HG02943 (cell line): ENCODE measurements around the gene EXOC4.
"Not testable (repeated sequence)": the region's sequence is repeated elsewhere in the genome, so short reads cannot be mapped to it uniquely, and the experiment has no call there.

ENCODE experiments used
- ATAC-seq: cut with Tn5 transposase; IDR thresholded peaks from one replicate; pipeline ENCODE4 v1.9.1; 2021; ENCODE audit warnings: mild to moderate bottlenecking, low read depth, moderate library complexity; ENCODE audit not compliant: unreplicated experiment

EXOC4 gene

DNA sequence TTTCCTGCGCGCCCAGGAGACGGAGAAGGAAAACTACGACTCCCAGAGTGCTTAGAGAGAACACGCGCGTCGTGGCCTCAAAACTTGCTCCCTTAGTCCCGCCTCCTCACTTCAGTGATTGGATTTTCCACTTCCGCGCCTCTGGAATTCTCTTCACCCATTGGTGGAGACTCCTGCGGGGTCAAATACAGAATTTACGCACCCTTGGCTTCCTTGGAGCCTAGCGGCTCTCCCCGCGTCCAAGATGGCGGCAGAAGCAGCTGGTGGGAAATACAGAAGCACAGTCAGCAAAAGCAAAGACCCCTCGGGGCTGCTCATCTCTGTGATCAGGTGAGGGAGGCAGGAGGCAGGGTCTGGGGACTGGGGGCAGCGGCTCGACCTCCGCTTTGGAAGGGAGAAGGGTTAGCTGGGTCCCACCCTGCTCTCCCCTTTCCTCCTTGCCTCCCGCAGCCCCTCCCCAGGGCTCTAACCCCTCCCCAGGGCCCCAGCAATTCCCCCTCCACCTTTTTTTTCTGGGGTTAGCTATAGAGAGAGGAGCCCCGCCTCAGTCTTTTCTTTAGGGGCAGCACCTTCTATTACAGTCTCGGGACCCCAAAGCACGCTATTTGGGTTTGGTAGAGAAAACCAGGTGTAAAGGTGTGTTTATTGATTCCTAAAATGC, at the start of gene EXOC4:
Gene EXOC4 (plus strand): TSS at position 221 of the 661 bp plus-strand sequence.
- peak; percentile 99 for ATAC-seq

DNA sequence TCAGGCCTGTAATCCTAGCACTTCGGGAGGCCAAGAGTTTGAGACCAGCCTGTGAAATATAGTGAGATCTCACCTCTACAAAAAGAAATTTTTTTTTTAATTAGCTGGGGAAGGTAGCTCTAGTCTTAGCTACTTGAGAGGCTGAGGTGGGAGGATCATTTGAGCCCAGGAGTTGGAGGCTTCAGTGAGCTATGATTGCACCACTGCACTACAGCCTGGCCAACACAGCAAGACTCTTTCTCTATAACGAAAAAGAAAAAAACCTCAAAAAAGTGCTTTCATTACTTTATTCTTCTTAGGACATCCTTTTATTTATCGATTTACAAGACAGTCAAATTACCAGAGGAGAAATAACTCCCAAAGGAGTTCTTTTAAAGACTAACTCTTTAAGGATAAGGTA, 49.4 kb upstream of the EXOC4 start:
- ATAC-seq: no peak

DNA sequence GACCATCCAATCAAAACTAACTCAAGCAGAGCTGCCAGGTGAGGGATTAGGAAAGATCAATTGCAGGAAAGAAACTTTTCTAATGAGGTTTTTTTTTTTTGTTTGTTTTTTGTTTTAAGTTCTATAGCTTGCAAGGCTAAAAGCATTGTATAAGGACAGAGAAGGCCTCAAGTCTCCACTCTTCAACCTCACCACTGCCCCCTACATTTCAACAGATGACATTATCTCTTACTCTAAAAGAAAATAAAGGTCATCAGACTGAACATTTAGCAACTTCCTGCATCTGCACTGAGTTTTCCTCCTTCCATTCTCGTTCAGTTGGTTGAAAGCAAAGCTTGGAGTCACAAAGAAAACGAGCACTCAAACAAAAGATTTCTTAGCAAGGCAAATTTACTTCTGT, 45.2 kb upstream of the EXOC4 start:
- no peak for ATAC-seq

DNA sequence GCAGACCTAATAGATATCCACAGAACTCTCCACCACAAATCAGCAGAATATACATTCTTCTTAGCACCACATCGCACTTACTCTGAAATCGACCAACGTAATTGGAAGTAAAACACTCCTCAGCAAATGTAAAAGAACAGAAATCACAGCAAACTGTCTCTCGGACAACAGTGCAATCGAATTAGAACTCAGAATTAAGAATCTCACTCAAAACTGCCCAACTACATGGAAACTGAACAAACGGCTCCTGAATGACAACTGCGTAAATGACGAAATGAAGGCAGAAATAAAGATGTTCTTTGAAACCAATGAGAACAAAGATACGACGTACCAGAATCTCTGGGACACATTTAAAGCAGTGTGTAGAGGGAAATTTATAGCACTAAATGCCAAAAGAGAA, 42.1 kb upstream of the EXOC4 start:
- not testable (repeated sequence) for ATAC-seq

DNA sequence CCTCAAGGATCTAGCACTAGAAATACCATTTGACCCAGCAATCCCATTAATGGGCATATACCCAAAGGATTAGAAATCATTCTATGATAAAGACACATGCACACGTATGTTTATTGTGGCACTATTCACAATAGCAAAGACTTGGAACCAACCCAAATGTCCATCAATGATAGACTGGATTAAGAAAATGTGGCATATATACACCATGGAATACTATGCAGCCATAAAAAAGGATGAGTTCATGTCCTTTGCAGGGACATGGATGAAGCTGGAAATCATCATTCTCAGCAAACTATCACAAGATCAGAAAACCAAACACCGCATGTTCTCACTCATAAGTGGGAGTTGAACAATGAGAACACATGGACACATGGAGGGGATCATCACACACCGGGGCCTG, 39.1 kb upstream of the EXOC4 start:
- not testable (repeated sequence) for ATAC-seq

DNA sequence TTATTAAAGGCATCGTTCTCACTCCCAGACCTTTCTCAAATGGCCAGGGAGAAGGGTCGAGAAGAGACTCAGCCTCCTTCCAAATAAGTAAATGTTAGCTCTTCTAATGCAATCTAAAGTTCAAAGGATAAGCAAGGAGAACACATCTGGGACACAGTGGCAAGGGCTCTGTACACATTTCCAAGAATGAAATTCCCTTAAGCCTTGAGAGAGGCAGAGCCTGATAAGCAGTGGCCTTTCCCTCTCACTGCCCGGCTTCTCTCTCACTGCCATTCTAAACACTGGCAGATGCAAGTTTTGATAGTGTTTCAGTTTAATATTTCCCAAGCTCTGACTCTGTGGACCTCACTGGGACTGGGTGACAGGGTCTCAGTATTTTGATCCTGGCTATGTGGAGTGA, 35.1 kb upstream of the EXOC4 start:
- no peak for ATAC-seq

DNA sequence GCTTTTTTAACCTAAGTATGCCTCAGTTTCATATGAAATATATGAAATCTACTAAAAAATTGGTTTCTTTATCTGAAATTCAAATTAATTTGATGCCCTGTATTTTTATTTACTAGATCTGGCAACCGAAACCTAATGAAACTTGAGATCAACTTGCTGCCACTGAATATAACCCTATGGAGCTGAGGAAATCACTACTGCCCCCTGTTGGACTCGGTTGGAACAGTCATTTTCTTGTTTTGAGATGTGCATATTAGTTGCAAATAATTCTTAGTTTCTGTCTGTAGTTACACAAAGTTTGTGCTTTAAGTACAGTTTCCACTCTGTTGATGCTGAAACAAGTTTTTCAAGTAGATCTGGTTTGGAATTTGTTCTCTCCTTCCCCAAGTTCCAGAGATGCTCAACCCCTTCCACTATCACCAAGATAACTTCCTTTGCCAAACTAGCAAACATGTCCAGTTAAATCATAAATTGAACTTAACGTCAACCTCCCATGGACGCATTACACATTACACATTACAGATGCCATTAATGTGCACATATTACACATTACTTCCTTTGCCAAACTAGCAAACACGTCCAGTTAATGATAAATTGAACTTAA, 22.2 kb upstream of the EXOC4 start:
- no peak for ATAC-seq

DNA sequence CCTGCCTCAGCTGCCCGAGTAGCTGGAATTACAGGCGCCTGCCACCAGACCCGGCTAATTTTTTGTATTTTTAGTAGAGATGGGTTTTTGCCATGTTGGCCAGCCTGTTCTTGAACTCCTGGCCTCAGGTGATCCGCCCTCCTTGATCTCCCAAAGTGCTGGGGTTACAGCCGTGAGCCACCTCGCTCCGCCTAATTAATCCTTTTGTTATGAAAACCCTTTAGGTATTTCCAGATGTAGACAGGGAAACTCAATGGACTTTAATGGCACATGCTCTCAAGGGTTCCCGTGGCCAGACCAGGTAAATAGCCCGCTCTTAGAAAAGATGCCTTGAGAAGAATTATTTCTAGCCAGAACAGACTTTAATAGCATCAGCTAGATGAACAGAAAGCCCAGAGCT, 19.7 kb upstream of the EXOC4 start:
- no peak for ATAC-seq

DNA sequence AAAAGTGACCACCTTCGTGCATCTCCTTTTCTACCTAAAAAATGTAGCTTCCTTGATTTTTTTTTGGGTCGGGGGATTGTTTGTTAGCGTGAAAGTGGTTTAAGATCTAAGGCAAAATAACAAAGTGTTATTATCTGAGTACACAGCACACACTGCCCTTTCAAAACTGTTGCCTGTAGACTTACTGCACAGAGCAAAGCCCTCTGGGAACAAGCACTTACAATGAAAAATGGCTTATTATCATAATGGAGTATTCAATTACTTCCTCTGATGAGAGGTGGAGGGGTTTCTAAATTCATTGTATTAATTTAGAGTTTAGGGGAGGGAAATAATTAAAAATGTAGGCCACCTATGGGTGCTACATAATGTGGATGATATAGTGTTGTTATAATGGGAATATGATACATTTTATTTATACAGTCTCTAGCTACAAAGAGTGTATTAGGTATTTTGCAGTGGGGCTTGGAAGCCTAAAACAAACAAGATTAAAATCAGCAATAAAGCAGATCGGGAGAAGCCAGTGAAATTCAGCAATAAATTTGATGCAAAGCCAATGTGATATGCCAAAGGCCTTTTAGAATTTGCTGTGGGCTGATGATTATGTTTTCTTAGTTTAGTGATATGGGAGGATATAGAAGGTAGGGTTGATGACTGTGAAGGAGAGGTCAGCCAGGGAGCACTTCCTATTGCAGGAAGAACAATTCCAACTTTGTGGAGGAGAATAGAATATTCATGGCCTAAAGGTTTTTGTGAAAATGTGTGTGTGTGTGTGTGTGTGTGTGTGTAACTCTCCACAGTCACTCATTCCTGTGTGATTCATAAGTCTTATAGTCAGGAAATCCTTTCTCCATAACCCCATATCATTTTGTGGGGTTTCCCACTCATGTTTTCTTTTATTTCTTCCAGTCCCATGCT, 17.7 kb upstream of the EXOC4 start:
- no peak for ATAC-seq

DNA sequence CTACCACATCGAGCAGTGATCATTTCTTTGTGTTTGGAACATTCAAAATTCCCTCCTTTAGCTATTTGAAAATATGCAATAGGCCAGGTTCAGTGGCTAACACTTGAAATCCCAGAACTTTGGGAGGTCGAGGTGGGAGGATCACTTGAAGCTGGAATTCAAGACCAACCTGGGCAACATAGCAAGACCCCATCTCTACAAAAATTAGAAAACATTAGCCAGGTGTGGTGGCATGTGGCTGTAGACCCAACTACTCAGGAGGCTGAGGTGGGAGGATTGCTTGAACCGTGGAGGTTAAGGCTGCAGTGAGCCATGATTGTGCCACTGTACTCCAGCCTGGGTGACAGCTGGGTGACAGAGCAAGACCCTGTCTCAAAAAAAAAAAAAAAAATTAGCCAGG, 15.3 kb upstream of the EXOC4 start:
- ATAC-seq: no peak

DNA sequence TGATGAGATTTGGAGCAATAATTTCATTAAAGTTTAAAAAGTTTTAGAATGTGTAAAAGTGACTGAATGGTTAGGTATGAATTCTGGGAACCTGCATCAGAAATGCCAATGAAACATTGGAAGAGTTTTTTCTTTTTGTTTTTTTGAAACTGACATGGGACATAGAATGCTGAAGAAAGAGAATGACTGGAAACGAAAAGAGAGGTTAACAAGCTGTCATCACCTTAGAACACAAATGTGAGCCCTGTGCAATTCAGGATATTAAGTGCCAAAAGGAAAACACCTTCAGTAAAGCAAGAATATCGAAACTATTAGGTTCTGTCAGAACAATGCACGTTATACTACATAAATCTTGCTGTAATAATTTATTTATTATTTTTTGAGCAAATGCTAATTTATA, 12.6 kb upstream of the EXOC4 start:
- ATAC-seq: no peak

DNA sequence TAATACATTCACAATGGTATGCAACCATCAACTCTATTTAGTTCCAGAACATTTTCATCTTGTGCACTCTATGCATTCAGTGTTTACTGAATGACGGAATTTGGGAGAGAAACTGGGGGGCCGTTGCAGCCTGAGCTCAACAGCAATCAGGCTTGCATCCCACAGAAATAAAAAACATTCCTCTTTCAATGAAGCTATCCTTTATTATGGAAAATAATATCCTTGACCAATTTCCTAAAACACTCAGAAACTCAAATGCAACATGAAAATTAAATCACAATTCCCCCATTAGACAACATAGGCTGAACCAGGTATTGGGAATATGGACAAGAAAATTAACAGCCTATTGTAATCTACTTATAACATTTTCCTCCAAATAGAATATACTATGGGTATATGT, 6.3 kb upstream of the EXOC4 start:
- no peak for ATAC-seq

DNA sequence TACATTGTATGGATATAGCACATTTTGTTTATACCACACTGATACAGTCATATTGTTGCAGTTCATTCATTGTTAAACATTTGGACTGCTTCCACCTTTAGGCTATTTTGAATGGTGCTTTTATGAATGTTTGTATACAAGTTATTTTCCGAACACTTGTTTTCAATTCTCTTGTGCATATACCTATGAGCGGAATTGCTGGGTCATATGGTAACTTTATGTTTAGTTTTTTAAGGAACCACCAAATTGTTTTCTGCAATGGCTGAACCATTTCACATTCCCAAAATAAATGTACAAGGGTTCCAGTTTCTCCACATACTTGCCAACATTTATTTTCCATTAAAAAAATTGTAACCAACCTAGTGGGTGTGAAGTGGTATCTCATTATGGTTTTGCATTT, 4.0 kb upstream of the EXOC4 start:
- ATAC-seq: no peak

DNA sequence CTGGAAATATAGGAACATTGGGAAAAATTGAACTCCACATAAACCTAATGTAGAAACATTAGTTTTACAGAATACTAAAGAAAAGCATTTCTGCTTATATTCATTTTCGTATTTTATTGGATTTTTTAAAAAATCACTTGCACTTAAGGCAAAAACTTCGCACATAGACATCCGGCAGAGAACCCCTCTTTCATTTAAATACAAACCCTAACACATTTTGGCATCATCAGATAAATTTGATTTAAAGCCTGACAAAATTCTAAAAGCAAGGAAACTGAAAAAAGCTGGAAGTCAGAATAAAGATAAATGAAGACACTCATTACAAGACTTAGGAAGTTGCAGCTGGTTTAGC, 396 bp upstream of the EXOC4 start:
- no peak for ATAC-seq

DNA sequence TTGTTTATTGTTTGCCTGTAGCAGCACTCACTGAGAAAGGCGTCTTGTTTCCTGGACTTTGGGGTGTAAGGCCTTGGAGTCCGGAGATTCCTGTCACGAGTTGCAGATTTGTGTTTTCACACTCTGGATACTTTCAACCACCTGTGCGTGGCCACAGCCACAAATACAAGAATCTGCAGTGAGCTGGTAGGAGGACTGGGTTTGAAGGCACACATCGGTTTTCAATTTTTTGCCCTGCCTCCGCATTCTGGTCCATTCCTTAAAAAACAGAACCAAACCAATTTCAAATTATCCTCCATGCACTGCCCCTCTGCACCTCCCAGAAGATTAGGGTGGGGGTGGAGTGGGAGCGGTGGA, 619 bp downstream of the EXOC4 start:
- no peak for ATAC-seq

DNA sequence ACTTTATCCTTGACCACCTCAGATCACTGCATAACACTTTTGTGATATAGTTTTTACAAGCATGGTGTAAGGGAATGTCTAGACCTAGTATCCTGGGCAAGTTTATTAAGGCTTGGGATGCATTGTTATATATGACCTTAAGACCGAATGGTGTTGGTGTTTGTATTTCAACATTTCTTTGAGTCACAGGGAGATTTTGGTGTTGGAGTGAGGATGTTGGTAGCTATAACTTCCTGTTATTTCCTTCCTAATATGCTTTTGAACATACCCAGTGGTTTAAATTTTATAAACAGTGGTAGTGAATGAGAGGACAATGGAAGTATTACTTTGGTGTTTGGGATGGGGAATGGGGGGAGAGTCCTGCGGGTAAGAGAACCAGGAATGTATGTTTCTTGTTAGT, 2.6 kb downstream of the EXOC4 start:
- ATAC-seq: no peak

DNA sequence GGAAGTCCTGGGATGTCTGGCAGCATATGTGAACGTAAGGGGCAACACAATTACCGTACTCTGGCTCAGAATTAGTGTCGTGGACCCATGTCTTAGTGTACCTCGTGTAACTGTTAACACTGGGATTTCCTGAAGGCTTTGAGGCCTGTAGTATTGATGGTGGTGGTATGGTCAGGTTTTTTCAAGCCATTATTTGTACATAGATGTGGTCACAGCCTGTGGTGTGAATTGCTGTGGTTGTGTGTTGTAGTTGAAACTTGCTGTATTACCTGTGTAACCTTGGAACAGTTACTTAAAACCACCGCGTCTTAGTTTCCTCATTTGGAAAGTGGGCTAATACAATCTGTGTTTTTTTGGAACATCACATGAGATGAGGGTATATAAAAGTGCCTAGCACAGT, 5.3 kb downstream of the EXOC4 start:
- ATAC-seq: no peak

DNA sequence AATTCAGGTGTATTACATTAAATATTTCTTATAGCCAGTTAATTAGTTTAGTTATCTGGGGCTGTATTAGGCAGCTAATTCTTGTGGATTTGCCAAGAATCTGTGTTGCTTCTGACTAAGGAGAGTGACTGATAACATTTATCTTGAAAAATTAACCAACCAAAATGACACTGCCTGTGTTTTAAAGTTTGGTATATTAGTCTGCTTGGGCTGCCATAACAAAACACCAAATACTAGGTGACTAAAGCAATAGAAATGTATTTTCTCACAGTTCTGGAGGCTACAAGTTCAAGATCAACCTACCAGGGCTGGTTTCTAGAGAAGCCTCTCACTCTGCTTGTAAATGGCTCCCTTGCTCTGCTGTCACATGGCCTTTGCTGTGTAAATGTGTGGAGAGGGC, 12.9 kb downstream of the EXOC4 start:
- ATAC-seq: no peak

DNA sequence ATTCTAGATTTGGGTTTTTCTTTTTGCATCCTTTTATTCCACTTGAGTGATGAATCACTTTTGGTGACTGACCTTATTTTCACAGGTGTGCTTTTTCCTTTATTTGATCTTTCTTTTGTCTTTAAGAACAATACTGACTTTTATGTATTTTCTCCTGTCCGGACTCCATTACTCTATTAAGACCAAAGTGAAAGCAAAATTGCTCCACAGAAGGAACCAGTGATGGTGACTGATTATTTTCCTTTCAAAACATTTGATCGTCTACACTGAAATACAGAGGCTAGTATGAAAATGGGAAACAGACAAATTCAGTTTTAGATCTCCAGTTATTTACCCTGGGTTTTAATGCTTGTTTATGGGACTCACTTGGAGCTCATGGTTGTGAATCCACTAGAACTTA, 15.5 kb downstream of the EXOC4 start:
- no peak for ATAC-seq

DNA sequence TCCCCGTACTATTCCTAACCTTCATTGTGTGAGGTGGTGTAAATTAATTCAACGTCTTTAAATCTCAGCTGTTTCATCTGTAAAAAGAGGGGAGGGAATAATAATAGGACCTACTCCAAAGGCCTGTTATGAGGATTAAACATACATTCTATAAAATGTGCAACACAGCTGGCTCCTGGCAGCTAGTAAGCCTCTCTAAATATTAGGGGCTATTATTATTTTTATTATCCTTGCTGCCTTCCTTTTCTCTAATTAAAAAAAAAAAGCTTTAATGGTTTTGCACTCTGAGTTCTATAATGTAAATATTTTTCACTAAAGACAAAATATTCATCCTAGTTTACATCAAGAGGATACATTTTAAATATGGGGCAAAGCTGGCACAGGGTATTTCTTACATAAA, 19.5 kb downstream of the EXOC4 start:
- ATAC-seq: no peak

DNA sequence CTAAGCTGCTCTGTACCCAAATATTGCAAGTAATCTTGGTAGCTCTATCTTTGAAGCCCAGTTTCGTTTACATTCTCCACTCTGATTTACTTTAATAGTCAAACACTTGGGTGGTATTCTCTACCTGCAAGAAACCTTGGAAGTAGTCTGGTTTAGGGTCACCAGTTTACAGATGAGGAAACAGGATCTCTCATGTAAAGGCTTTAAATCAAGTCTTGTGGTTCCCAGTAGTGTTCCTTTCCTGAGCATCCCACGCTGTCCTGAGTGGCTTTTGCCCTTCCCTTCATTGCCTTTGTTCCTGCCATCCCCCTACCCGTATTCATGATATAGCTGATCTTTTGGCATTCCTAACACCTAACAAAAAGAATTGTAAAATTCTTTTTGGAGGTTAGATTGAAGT, 20.3 kb downstream of the EXOC4 start:
- no peak for ATAC-seq

DNA sequence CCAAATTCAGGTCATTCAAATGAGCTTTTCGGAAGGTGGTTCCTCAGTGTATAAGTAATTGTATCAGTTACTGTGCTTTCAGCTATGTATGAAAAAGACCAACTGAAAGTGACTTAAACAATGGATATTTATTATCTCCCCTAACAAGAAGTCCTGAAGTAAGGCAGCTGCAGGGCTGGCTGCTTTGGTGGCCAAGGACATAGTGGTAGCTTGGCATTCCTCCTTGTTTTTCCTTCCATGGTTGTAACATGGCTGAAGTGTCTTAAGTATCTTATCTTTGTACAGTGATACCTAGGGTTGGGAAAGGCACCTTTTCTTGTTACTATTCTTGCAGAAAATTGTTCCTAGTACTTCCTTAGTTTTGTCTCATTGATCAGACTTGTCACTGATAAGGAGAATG, 21.4 kb downstream of the EXOC4 start:
- no peak for ATAC-seq
